Stimulated activated CD4-positive, alpha-beta T cell treated with anti-CD3 and anti-CD28 coated beads, Interleukin-15, amount 100 ng/mL, for 48 hours (primary cell): ENCODE results near the gene DARS1.
A peak's percentile ranks its signal among the peaks of the same experiment; 100 is the strongest.

Experiments used
- DNase-seq, 2 donors: peaks; one replicate each; pipeline ENCODE4 v3.0.0-alpha.2; 2020; ENCODE audit warnings: low read depth in 2 of 2

DARS1 gene

DNA sequence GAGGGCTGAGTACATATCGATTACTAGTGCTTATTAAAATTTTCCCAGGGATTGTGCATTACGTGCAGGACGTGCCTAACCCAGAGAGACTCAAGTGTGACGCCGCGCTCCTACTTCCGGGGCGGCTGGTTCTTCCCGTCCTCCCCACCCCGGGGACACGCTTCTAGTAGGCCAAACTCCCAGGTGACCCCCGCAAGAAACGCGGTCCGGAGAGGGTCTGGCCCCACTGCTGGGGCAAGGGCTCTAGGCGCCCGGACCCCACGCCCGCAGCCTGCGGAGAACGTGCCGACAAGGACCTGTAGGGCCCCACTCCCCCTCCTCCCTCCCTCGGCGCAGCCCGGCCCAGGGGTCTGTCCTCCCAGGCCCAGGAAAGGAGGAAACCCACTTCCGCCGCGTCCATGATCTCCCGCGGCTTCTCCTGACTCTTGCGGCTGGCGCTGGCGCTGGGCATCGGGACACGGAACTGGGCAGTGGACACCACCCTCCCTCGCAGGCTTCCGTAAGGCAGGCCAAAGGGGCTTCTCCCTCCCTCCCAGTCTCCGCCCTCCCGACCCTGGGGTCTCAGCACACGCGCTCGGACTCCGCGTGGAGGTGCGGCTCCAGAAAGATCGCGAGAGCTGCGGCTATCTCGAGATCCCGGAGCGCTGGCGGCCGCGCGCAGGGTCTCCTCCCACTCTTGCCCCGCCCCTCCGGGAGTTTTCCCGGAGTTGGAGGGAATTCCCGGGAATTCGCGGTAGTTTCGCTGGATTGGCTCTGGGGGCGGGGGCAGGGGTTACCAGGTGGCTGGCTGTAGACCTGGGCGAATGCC is at the start of gene DARS1:
TSS of gene DARS1 (minus strand) at position 609 of the 808 bp plus-strand sequence. CDS start at position 451, 158 bp downstream.
- DNase-seq: peak; percentile 73 to 80

DNA sequence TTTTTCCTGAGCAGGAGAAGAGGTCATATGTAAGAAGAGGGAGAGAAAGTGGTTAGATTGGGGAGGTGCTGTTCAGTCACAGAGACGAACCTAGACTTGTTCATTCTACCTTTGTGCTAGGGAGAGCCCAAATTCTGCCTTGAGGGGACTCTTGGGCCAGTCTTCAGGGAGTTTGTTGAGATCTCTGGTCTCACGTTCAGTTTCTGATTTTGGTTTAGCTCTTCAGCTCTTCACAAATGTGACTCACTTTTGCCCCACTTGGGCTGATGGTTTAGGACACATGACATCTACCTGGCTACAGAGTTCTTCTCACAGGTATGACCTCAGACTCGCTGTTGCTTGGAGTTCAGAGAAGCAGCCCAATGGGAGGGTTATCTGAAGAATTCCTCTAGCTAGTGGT is 49.2 kb upstream of the DARS1 start:
- DNase-seq: no peak

DNA sequence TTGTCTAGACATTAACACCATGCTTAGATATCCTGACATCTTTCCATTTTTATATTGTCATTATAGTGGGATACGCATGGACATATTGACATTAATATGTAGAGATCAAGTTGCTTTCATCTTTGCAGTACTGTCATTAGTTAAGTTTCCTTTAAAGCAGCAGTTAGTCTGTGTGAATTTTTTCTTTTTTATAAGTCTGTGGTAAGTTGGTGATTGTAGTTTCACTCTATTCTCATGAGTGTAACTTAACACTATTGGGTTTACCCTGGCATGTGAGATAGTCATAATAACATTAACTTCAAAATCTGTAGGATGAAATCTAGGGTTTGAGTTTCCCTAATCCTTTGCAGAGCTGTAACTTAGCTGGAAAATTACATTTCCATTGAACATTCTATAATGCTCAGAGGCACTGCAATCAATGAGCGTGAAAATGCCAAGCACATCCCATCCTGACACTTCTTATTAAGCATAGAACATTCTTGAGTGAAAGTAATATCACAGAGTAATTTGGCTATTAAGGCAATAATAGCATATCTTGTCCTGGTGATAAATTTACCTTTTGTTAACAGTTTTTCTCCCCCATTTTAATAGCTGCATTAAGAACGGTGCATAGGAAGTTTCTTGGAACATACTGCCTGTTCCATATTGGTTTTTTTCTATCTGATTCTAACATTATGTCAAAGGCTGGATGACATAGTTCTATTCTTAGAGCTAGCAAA is 47.5 kb upstream of the DARS1 start:
- no peak for DNase-seq

GRCh38 chr2:136032192-136032591 is 46.8 kb upstream of the DARS1 start:
- no peak for DNase-seq

- DNase-seq: no peak
Observed at GRCh38 chr2:136031711-136032110, 46.3 kb upstream of the DARS1 start.

- DNase-seq: no peak
Observed at GRCh38 chr2:136030406-136030805, 45.0 kb upstream of the DARS1 start.

GRCh38 chr2:136029149-136029548 is 43.7 kb upstream of the DARS1 start:
- no peak for DNase-seq

DNA sequence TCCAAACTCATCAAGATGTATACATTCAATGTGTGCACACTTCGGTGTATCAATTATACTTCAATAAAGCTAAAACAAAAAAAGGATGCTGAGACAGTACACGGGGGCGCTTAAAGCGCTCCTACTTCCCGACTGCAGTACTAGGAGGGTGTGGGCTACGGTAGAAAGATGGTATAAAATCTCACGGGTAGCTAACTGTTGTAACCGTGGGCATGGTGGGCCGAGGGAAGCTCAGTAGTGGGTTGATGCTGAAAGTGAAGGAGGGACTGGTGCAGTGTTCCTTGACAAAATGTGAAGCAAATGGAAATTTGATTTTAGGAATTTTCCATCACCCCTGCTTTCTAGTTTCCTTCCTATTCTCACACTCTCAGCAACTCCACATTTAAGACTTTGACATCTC is 42.6 kb upstream of the DARS1 start:
- no peak for DNase-seq

DNA sequence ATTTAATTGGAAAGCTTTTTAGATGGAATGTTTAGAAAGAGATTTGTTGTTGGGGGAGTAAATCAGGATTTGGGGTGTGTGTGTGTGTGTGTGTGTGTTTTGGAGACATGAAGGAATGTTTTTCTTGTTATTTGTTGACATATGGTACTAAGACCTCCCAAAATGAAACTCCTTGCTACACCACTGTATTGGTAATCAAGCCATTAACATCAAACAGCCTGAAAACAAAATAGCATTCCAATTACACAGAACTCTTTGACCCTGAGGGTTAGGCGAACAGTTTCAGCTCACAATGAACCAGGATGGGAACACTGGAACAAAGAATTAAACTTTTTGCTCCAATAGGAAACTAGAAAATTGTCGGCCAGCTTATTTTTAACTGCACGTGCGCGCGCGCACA is 41.7 kb upstream of the DARS1 start:
- DNase-seq: no peak

- DNase-seq: no peak
Observed at GRCh38 chr2:136025057-136025973, 39.9 kb upstream of the DARS1 start.

- DNase-seq: no peak
Observed at GRCh38 chr2:136024616-136025015, 39.2 kb upstream of the DARS1 start.

DNA sequence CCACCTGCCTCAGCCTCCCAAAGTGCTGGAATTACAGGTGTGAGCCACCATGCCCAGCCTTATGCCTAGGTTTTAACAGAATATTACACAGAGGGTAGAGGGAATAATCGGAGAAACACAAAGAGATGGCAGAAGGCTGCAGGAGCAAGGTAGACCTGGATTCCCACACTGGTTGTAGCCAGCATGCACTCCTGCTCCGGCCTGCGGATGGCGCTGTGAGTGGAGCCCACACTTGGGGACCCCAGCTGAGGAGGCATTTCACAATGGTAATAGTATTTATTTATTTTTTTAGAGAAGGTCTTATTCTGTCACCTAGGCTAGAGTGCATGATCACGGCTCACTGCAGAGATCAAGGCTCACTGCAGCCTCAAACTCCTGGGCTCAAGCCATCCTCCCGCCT is 38.8 kb upstream of the DARS1 start:
- DNase-seq: no peak

DNA sequence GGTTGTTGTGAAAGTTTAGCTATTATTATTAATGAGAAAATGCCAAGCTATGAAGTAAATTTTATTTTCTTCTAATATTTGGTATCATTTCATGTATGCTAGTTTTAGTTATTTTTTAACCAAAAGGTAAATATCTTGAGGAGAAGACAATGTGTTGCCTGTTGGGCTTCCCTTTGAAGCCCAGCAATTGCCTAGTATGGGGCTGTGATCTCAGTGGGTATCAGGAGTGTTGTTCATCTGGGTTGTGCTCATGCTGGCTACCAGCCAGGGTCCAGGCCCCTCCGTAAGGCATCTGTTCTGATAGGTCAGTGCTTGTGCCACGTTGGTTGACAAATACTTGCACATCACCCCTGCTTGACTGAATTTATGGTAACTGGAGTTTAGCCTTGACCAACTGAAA is 38.0 kb upstream of the DARS1 start:
- no peak for DNase-seq

GRCh38 chr2:136022396-136023146 is 37.1 kb upstream of the DARS1 start:
- DNase-seq: no peak

GRCh38 chr2:136021976-136022375 is 36.5 kb upstream of the DARS1 start:
- DNase-seq: no peak

DNA sequence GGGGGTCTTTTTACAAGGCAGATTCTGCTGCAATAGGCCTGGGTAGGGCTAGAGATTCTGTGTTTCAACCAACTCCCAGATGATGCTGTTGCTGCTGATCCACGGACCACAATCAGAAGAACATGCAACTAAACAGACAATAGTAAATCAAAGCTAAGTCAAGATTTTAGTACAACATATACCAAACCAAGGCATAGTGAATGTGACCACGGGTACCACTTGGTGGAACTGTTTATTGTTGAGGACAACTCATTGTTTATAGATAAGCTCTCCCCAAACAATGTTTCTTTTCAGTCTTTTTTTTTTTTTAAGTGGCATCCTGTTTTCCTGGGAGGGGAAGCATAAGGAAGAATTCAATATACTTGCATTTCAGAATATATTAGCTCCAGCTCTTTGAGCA is 36.0 kb upstream of the DARS1 start:
- no peak for DNase-seq

- DNase-seq: no peak
Observed at GRCh38 chr2:136020831-136021230, 35.4 kb upstream of the DARS1 start.

GRCh38 chr2:136019825-136020224 is 34.4 kb upstream of the DARS1 start:
- DNase-seq: no peak

DNA sequence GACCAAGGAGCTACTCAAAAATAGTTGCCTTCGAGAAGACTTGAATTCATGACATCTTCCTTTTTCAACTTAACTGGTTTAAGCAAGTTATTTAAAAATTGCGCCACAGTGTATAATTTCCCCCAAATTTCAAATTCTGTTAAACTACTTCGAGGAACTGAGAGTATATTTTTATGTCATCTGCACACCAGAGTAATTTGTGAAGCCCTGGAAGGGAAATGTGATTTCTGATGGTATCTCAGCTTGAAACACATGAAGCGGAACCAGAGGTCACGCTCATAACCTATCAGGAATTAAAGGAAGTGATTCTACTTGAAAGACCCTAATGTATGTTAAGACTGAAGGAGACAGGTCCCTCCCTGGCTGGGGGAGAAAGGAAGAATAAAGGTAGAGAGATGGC is 33.9 kb upstream of the DARS1 start:
- DNase-seq: no peak

DNA sequence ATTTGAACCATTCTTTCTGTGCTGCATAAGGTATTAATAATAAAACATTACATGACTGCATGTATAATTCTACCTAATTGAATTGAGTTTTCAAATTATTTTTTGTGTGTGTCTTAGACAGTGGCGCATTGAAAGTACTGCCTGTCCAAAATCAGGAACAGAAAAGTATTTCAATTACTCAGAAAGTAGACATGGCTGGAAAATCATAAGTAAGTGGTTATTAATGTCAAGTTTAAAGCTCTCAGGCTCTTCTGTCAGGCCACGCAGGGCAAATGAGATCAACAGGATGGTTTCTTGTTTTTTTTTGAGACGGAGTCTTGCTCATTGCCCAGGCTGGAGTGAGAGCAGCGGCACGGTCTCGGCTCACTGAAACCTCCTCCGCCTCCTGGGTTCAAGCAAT is 32.4 kb upstream of the DARS1 start:
- no peak for DNase-seq

- no peak for DNase-seq
Observed at GRCh38 chr2:136016836-136017235, 31.4 kb upstream of the DARS1 start.

GRCh38 chr2:136016427-136016826 is 31.0 kb upstream of the DARS1 start:
- no peak for DNase-seq
